ENCODE data around the gene ARRB1. TPM values are rescaled to one million over a fixed set of nuclear protein-coding genes. Genes with fewer than 3 reads are reported as not detected.
A peak's percentile ranks its signal among the peaks of the same experiment; 100 is the strongest.

Gene ARRB1
- total and polyA plus RNA-seq, 9 of the 15 experiments (the other 6 are each of a cell fraction or from before 2014, with no cell fraction given), result 6.6 to 45.4 (median 28.5) TPM

DNA sequence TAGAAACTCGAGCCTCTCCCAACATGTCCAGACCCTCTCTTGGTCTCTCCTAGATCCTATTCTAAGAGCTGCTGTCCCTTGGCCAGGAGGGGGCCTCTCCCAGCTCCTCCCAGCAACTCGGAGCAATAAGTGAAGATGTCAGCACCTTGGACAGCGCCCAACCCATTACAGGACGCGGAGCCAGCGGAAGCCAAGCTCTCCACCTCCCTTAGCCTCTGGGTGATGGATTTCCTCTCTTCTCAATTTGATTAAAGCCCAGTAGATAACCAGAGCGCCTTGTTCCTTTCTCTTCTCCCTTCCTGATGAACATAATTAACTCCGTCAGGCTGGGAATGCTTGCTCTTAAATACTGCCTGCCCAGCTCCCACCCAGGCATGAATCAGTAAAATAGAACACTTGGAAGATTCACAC lies 137.0 kb downstream of the ARRB1 start (continued):
- TF ChIP-seq, protein P1, sequence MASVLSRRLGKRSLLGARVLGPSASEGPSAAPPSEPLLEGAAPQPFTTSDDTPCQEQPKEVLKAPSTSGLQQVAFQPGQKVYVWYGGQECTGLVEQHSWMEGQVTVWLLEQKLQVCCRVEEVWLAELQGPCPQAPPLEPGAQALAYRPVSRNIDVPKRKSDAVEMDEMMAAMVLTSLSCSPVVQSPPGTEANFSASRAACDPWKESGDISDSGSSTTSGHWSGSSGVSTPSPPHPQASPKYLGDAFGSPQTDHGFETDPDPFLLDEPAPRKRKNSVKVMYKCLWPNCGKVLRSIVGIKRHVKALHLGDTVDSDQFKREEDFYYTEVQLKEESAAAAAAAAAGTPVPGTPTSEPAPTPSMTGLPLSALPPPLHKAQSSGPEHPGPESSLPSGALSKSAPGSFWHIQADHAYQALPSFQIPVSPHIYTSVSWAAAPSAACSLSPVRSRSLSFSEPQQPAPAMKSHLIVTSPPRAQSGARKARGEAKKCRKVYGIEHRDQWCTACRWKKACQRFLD (CRISPR knock-in tag; IDR thresholded peaks at IDR 0.05), result peak; percentile 92
- TF ChIP-seq, protein P2, sequence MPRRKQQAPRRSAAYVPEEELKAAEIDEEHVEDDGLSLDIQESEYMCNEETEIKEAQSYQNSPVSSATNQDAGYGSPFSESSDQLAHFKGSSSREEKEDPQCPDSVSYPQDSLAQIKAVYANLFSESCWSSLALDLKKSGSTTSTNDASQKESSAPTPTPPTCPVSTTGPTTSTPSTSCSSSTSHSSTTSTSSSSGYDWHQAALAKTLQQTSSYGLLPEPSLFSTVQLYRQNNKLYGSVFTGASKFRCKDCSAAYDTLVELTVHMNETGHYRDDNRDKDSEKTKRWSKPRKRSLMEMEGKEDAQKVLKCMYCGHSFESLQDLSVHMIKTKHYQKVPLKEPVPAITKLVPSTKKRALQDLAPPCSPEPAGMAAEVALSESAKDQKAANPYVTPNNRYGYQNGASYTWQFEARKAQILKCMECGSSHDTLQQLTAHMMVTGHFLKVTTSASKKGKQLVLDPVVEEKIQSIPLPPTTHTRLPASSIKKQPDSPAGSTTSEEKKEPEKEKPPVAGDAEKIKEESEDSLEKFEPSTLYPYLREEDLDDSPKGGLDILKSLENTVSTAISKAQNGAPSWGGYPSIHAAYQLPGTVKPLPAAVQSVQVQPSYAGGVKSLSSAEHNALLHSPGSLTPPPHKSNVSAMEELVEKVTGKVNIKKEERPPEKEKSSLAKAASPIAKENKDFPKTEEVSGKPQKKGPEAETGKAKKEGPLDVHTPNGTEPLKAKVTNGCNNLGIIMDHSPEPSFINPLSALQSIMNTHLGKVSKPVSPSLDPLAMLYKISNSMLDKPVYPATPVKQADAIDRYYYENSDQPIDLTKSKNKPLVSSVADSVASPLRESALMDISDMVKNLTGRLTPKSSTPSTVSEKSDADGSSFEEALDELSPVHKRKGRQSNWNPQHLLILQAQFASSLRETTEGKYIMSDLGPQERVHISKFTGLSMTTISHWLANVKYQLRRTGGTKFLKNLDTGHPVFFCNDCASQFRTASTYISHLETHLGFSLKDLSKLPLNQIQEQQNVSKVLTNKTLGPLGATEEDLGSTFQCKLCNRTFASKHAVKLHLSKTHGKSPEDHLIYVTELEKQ (CRISPR knock-in tag; IDR thresholded peaks at IDR 0.05), result no peak
- TF ChIP-seq GTF2F1 (IDR thresholded peaks at IDR 0.05; ENCODE audit: low read depth, low read length), result no peak
- TF ChIP-seq, protein P3, sequence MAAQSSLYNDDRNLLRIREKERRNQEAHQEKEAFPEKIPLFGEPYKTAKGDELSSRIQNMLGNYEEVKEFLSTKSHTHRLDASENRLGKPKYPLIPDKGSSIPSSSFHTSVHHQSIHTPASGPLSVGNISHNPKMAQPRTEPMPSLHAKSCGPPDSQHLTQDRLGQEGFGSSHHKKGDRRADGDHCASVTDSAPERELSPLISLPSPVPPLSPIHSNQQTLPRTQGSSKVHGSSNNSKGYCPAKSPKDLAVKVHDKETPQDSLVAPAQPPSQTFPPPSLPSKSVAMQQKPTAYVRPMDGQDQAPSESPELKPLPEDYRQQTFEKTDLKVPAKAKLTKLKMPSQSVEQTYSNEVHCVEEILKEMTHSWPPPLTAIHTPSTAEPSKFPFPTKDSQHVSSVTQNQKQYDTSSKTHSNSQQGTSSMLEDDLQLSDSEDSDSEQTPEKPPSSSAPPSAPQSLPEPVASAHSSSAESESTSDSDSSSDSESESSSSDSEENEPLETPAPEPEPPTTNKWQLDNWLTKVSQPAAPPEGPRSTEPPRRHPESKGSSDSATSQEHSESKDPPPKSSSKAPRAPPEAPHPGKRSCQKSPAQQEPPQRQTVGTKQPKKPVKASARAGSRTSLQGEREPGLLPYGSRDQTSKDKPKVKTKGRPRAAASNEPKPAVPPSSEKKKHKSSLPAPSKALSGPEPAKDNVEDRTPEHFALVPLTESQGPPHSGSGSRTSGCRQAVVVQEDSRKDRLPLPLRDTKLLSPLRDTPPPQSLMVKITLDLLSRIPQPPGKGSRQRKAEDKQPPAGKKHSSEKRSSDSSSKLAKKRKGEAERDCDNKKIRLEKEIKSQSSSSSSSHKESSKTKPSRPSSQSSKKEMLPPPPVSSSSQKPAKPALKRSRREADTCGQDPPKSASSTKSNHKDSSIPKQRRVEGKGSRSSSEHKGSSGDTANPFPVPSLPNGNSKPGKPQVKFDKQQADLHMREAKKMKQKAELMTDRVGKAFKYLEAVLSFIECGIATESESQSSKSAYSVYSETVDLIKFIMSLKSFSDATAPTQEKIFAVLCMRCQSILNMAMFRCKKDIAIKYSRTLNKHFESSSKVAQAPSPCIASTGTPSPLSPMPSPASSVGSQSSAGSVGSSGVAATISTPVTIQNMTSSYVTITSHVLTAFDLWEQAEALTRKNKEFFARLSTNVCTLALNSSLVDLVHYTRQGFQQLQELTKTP (IDR thresholded peaks at IDR 0.05; ENCODE audit: low read depth in 1 of 2, partially characterized antibody in 2 of 2), result peak in 1 of 2 experiments; percentile 97
- TF ChIP-seq TOE1 (IDR thresholded peaks at IDR 0.05; ENCODE audit: borderline replicate concordance), result no peak
- peak; percentile 83; the same call in 1 of the 2 replicates for TF ChIP-seq TOE1 (CRISPR knock-in tag; IDR thresholded peaks at IDR 0.05; ENCODE audit: borderline replicate concordance, low read depth)
- peak; percentile 96 for TF ChIP-seq PRMT5 (CRISPR knock-in tag; IDR thresholded peaks at IDR 0.05)
- TF ChIP-seq, protein P4, sequence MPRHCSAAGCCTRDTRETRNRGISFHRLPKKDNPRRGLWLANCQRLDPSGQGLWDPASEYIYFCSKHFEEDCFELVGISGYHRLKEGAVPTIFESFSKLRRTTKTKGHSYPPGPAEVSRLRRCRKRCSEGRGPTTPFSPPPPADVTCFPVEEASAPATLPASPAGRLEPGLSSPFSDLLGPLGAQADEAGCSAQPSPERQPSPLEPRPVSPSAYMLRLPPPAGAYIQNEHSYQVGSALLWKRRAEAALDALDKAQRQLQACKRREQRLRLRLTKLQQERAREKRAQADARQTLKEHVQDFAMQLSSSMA (CRISPR knock-in tag; IDR thresholded peaks at IDR 0.05), result no peak
- TF ChIP-seq, protein P5, sequence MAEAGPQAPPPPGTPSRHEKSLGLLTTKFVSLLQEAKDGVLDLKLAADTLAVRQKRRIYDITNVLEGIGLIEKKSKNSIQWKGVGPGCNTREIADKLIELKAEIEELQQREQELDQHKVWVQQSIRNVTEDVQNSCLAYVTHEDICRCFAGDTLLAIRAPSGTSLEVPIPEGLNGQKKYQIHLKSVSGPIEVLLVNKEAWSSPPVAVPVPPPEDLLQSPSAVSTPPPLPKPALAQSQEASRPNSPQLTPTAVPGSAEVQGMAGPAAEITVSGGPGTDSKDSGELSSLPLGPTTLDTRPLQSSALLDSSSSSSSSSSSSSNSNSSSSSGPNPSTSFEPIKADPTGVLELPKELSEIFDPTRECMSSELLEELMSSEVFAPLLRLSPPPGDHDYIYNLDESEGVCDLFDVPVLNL (CRISPR knock-in tag; IDR thresholded peaks at IDR 0.05; ENCODE audit: low read depth), result peak; percentile 88
- TF ChIP-seq LCOR (CRISPR knock-in tag; IDR thresholded peaks at IDR 0.05), result peak; percentile 87
- no peak for TF ChIP-seq HNRNPL (IDR thresholded peaks at IDR 0.05; ENCODE audit: low read depth, low read length)
- no peak for TF ChIP-seq TBL1XR1 (IDR thresholded peaks at IDR 0.05; ENCODE audit: low read length in 2 of 2)
- TF ChIP-seq, protein P6, sequence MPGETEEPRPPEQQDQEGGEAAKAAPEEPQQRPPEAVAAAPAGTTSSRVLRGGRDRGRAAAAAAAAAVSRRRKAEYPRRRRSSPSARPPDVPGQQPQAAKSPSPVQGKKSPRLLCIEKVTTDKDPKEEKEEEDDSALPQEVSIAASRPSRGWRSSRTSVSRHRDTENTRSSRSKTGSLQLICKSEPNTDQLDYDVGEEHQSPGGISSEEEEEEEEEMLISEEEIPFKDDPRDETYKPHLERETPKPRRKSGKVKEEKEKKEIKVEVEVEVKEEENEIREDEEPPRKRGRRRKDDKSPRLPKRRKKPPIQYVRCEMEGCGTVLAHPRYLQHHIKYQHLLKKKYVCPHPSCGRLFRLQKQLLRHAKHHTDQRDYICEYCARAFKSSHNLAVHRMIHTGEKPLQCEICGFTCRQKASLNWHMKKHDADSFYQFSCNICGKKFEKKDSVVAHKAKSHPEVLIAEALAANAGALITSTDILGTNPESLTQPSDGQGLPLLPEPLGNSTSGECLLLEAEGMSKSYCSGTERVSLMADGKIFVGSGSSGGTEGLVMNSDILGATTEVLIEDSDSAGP (CRISPR knock-in tag; IDR thresholded peaks at IDR 0.05), result peak; percentile 73
- no peak for TF ChIP-seq HDAC3 (IDR thresholded peaks at IDR 0.05; ENCODE audit: borderline replicate concordance, partially characterized antibody)
